ENCODE results near the gene SUSD1.

DNA sequence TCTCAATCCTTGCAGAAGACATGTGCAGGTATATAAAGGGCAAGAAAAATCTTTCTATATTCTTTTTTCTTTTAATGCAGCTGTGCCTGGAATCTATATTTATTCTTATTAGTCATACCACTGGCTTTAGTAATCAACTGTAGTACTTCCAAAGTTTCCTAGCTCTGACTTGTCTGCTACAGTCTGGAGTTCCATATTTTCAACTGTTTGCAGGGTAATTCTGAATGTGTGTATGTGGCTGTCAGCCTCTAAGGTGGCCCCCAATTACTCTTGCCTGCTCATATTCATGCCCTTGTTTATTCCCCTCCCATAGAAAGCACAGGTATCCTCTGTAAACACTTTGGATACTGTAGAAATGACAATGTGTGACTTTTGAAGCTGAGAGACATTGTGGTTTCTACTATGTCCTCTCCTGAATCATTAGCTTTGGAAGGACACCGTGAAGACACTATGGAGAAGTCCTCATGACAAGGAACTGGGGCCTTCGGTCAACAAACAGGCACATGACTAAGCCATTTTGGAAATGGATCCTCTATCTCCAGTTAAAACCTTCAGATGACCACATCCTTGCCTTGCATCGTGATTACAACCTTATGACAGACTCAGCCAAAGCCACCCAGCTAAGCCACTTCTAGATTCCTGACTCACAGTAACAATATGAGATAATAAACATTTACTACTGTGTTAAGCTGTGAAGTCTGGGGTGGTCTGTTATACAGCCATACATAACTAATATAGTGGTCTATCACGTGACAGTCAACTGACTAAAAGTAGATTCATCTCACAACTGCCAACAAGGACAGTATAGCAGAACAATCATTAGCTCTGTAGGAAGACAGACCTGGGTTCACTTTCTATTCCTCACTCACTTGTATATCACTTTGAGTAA lies 49.5 kb upstream of the SUSD1 start:
- no peak for TF ChIP-seq CTCF (conservative IDR thresholded peaks at IDR 0.05; ENCODE audit: low read length)
- TF ChIP-seq EZH2phosphoT487 (IDR thresholded peaks at IDR 0.05; ENCODE audit: borderline replicate concordance), result no peak

Measured in Loucy (cell line).